WTC11 (cell line): Measurements from ENCODE around the gene ADK. TPM values are rescaled to one million over a fixed set of nuclear protein-coding genes. Genes with fewer than 3 reads are reported as not detected.

Source experiments
- ATAC-seq: fragments of 200-7000 bp; cut with Tn5 transposase; 2 replicates; pipeline ENCODE4 v1.10.0; 2021; ENCODE audit warnings: mild to moderate bottlenecking, moderate library complexity
- CTCF ChIA-PET: fragments of 300-600 bp; sonication (Branson Sonifier 250); formaldehyde crosslinking; loops from one replicate; lab custom pipeline; 2021; ENCODE audit warnings: antibody characterized with exemption; lab: Charles Lee
- POLR2A ChIA-PET: fragments of 350-600 bp; sonication (Branson Sonifier 250); formaldehyde crosslinking; loops from one replicate; lab custom pipeline; 2021; ENCODE audit warnings: antibody characterized with exemption; lab: Charles Lee
- DNase-seq: peaks from one replicate; pipeline ENCODE4 v3.0.0; 2021; ENCODE audit warnings: low spot score
- H3K27ac Mint-ChIP-seq: 2 replicates; pipeline ENCODE4 v1.8.0; 2021; ENCODE audit warnings: mixed read lengths
- H3K27me3 Mint-ChIP-seq: 2 replicates; pipeline ENCODE4 v1.8.0; 2021; ENCODE audit warnings: low read depth, mild to moderate bottlenecking, moderate library complexity, mixed read lengths
- H3K36me3 Mint-ChIP-seq: 2 replicates; pipeline ENCODE4 v1.8.0; 2021; ENCODE audit warnings: mixed read lengths
- H3K4me1 Mint-ChIP-seq: 2 replicates; pipeline ENCODE4 v1.8.0; 2022; ENCODE audit warnings: mixed read lengths
- H3K4me3 Mint-ChIP-seq: 2 replicates; pipeline ENCODE4 v1.8.0; 2021; ENCODE audit warnings: mild to moderate bottlenecking, moderate library complexity, mixed read lengths
- H3K9me3 Mint-ChIP-seq: 2 replicates; pipeline ENCODE4 v1.8.0; 2021; ENCODE audit warnings: mixed read lengths
- AFF4 ChIP-seq: sonication (generic); formaldehyde crosslinking; IDR thresholded peaks from 2 replicates; pipeline ENCODE4 v1.8.1; 2023; ENCODE audit warnings: mild to moderate bottlenecking, missing genetic modification reagents, borderline replicate concordance
- ATF1 ChIP-seq: sonication (generic); formaldehyde crosslinking; IDR thresholded peaks from 2 replicates; pipeline ENCODE4 v1.8.1; 2023; ENCODE audit warnings: mild to moderate bottlenecking, moderate library complexity, missing genetic modification reagents
- FOXK1 ChIP-seq: sonication (generic); formaldehyde crosslinking; IDR thresholded peaks from 2 replicates; pipeline ENCODE4 v1.8.0; 2022; ENCODE audit warnings: mild to moderate bottlenecking, moderate library complexity, missing genetic modification reagents
- GTF2I ChIP-seq: fragments of 250-450 bp; sonication (Bioruptor Pico); conservative IDR thresholded peaks from 2 replicates; pipeline ENCODE4 v1.4.0; 2021; ENCODE audit warnings: mild to moderate bottlenecking
- HMGXB4 ChIP-seq: sonication (generic); formaldehyde crosslinking; IDR thresholded peaks from 2 replicates; pipeline ENCODE4 v1.8.1; 2023; ENCODE audit warnings: mild to moderate bottlenecking, moderate library complexity, missing genetic modification reagents
- NFE2L1 ChIP-seq: sonication (generic); formaldehyde crosslinking; IDR thresholded peaks from 2 replicates; pipeline ENCODE4 v1.8.1; 2023; ENCODE audit warnings: missing genetic modification reagents
- NFYB ChIP-seq: sonication (generic); formaldehyde crosslinking; conservative IDR thresholded peaks from 2 replicates; pipeline ENCODE4 v1.8.0; 2022; ENCODE audit warnings: low read depth, missing genetic modification reagents
- OVOL2 ChIP-seq: fragments of 250-450 bp; sonication (Bioruptor Pico); IDR thresholded peaks from 2 replicates; pipeline ENCODE4 v1.9.0; 2021; ENCODE audit warnings: mild to moderate bottlenecking, borderline replicate concordance
- TEAD1 ChIP-seq: sonication (generic); formaldehyde crosslinking; IDR thresholded peaks from 2 replicates; pipeline ENCODE4 v1.8.0; 2022; ENCODE audit warnings: mild to moderate bottlenecking, missing genetic modification reagents
- USF1 ChIP-seq: sonication (generic); formaldehyde crosslinking; IDR thresholded peaks from 2 replicates; pipeline ENCODE4 v1.8.0; 2022; ENCODE audit warnings: mild to moderate bottlenecking, missing genetic modification reagents
- ZNF138 ChIP-seq: sonication (generic); formaldehyde crosslinking; conservative IDR thresholded peaks from 2 replicates; pipeline ENCODE4 v1.8.1; 2022; ENCODE audit warnings: mild to moderate bottlenecking, moderate library complexity, missing genetic modification reagents
- ZNF232 ChIP-seq: sonication (generic); formaldehyde crosslinking; IDR thresholded peaks from 2 replicates; pipeline ENCODE4 v1.8.0; 2022; ENCODE audit warnings: mild to moderate bottlenecking, missing genetic modification reagents
- ZNF263 ChIP-seq: sonication (generic); formaldehyde crosslinking; IDR thresholded peaks from 2 replicates; pipeline ENCODE4 v1.8.1; 2022; ENCODE audit warnings: low read depth, mild to moderate bottlenecking, moderate library complexity, missing genetic modification reagents
- ZNF317 ChIP-seq: sonication (generic); formaldehyde crosslinking; IDR thresholded peaks from 2 replicates; pipeline ENCODE4 v1.8.1; 2023; ENCODE audit warnings: low read depth, mild to moderate bottlenecking, moderate library complexity, missing genetic modification reagents, borderline replicate concordance
- ZNF423 ChIP-seq: fragments of 250-450 bp; sonication (Bioruptor Pico); IDR thresholded peaks from 2 replicates; pipeline ENCODE4 v2.1.2; 2022; ENCODE audit warnings: mild to moderate bottlenecking, moderate library complexity
- total RNA-seq: library from RNA; stranded (reverse); gene quantifications from 3 replicates; pipeline ENCODE4 v1.2.3, GENCODE V29; 2021
- TF ChIP-seq, protein P1 (sequence below): sonication (generic); formaldehyde crosslinking; IDR thresholded peaks from 2 replicates; pipeline ENCODE4 v1.8.0; 2022; ENCODE audit warnings: mild to moderate bottlenecking, missing genetic modification reagents
- TF ChIP-seq, protein P2 (sequence below): sonication (generic); formaldehyde crosslinking; IDR thresholded peaks from 2 replicates; pipeline ENCODE4 v1.8.0; 2023; ENCODE audit warnings: mild to moderate bottlenecking, missing genetic modification reagents

The ADK gene
- total RNA-seq, 1 experiment from 2014 or later = 32.7 TPM

- ATAC-seq (no peak), DNase-seq (no peak)
- peaks cover 15% of the 10 kb centered on the region for H3K36me3 Mint-ChIP-seq
- H3K4me3 Mint-ChIP-seq = no peak overlapping the region
- no peaks in the 10 kb centered on the region; the same call in 1 of the 2 replicates for H3K27me3 Mint-ChIP-seq
- CTCF ChIA-PET = interaction anchor here (1.0 kb wide), 1 partner anchor 82 kb away, joined by 3 read pairs; no protein-coding TSS in a partner anchor
- no peaks in the 10 kb centered on the region for H3K4me1 Mint-ChIP-seq
- TF ChIP-seq ZNF138 = no peak
- TF ChIP-seq OVOL2 = no peak
- no peak for TF ChIP-seq ZNF423 (CRISPR knock-in tag)
- TF ChIP-seq AFF4 (CRISPR knock-in tag) = no peak
- TF ChIP-seq, protein P1, sequence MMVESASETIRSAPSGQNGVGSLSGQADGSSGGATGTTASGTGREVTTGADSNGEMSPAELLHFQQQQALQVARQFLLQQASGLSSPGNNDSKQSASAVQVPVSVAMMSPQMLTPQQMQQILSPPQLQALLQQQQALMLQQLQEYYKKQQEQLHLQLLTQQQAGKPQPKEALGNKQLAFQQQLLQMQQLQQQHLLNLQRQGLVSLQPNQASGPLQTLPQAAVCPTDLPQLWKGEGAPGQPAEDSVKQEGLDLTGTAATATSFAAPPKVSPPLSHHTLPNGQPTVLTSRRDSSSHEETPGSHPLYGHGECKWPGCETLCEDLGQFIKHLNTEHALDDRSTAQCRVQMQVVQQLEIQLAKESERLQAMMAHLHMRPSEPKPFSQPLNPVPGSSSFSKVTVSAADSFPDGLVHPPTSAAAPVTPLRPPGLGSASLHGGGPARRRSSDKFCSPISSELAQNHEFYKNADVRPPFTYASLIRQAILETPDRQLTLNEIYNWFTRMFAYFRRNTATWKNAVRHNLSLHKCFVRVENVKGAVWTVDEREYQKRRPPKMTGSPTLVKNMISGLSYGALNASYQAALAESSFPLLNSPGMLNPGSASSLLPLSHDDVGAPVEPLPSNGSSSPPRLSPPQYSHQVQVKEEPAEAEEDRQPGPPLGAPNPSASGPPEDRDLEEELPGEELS = no peak
- TF ChIP-seq ZNF317 (CRISPR knock-in tag) = no peak
- no peak for TF ChIP-seq ATF1 (CRISPR knock-in tag)
- TF ChIP-seq ZNF232 (CRISPR knock-in tag) = no peak
- TF ChIP-seq HMGXB4 (CRISPR knock-in tag) = no peak
- TF ChIP-seq TEAD1 (CRISPR knock-in tag) = no peak
- no peak for TF ChIP-seq NFYB (CRISPR knock-in tag)
- no peak for TF ChIP-seq FOXK1 (CRISPR knock-in tag)
- no peak for TF ChIP-seq GTF2I (CRISPR knock-in tag)
- no peak for TF ChIP-seq USF1 (CRISPR knock-in tag)
- no peak for TF ChIP-seq ZNF263 (CRISPR knock-in tag)
- TF ChIP-seq, protein P2, sequence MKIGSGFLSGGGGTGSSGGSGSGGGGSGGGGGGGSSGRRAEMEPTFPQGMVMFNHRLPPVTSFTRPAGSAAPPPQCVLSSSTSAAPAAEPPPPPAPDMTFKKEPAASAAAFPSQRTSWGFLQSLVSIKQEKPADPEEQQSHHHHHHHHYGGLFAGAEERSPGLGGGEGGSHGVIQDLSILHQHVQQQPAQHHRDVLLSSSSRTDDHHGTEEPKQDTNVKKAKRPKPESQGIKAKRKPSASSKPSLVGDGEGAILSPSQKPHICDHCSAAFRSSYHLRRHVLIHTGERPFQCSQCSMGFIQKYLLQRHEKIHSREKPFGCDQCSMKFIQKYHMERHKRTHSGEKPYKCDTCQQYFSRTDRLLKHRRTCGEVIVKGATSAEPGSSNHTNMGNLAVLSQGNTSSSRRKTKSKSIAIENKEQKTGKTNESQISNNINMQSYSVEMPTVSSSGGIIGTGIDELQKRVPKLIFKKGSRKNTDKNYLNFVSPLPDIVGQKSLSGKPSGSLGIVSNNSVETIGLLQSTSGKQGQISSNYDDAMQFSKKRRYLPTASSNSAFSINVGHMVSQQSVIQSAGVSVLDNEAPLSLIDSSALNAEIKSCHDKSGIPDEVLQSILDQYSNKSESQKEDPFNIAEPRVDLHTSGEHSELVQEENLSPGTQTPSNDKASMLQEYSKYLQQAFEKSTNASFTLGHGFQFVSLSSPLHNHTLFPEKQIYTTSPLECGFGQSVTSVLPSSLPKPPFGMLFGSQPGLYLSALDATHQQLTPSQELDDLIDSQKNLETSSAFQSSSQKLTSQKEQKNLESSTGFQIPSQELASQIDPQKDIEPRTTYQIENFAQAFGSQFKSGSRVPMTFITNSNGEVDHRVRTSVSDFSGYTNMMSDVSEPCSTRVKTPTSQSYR (CRISPR knock-in tag) = no peak
- no peak for TF ChIP-seq NFE2L1 (CRISPR knock-in tag)
- POLR2A ChIA-PET = no interaction called here
- H3K9me3 Mint-ChIP-seq = peaks cover 17% of the 10 kb centered on the region
- H3K27ac Mint-ChIP-seq = peak overlapping the region; percentile 52; the same call in 1 of the 2 replicates
These were observed 186.5 kb downstream of the ADK start for GRCh38 chr10:74337330-74338016.
